Muscle of back (tissue), 11 donors: ENCODE results near the gene MOV10. TPM values are rescaled to one million over a fixed set of nuclear protein-coding genes. Genes with fewer than 3 reads are reported as not detected.

ENCODE experiments used
- DNase-seq, 3 donors: peaks; one replicate each; pipeline versions ENCODE4 v3.0.0 to v3.0.0-alpha.2; 2013
- polyA plus RNA-seq, 10 donors: library from polyadenylated mRNA; unstranded; fragments of 120-200 nt; gene quantifications; one replicate each; pipeline ENCODE4 v1.2.1, GENCODE V29; 2013; ENCODE audit not compliant: insufficient read length in 10 of 10

Gene MOV10
- polyA plus RNA-seq, 10 donors: 41.8 to 71.6 (median 49.8) TPM

DNA sequence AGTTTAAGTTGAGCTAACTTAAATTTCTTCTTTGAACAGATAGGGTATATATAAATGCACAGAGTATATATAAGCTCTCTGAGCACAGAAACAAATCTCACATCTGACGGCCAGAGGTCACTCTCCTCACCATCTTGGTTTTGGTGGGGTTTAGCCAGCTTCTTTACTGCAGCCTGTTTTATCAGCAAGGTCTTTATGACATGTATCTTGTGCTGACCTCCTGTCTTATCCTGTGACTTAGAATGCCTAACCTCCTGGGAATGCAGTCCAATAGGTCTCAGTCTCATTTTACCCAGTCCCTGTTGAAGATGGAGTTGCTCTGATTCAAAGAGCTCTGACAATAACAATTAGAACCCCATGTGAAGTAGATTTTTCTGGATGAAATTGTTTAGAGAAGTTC, 1.6 kb upstream of the MOV10 start:
- DNase-seq: no peak

DNA sequence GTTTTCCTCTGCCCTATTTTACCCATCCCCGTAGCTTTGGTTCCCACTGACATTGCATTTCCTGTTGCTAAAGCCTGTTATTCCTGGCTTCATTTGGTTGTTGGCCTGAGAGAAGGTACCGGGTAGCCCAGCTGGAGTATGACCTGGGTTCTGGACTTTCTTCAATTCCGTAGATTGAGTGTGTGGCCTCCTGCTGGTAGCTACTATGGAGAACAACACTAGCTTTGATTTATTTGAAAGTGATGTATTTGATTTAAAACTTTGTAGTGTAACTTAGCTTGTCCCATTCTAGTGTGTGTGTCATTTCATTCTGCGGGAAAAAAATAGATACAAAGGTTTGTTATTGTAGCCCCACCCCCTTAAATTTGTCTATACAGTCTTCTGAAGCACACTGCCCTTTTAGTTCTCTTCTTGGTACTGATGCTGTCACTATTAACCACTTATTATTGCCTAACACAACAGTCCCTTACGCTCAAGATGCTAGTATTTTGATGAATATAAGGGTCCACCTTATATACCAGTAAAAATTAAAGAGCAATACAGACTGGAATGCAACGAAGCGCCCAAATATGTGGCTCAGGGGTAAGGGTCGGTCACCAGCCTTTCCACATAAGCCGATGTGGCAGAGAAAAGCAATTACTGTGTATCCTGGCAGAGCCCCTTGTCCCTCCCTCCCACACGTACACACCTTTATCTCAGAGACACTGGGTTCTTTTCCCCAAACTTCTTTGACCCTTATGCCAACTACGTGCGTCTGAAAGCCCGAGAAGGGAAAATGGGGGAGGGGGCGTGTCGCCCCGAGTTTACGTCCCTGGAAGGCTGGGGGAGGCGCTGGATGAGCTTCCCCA, 643 bp upstream of the MOV10 start:
- DNase-seq: peak; percentile 30 to 73 (median 53)

DNA sequence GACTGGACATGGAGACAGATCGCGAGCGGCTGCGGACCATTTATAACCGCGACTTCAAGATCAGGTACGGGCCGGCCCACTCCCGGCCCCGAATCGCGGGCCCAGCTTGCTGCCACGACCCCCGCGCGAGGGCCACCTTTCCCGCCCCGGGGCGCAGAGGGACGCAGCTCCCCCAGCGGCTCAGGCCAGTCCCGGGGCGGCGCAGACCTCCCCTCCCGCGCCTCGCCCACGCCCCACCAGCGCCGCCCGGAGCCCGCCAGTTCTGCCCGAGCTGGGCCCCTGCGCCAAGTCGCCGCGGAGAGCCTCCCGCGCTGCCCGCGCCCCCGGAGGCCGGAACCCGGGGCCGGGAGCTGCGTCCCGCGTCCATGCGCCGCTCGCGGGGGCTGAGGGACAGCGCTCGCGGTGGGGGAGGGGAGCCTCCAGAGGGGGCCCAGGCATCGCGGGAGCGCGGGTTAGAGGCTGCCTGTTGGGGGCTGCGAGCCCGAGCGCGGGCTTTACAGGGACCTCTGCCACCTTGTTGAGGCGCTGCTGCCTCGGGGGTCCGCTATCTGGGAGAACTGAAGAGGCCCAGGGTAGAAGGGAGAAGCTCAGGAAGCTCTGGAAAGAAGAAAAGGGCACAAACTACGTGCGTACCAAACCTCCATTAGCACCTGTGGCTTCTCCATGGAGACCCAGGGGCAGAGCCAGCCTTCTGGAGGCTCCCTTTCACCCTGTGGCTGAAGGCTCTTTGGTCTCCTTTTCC, 698 bp downstream of the MOV10 start:
- DNase-seq: peak; percentile 33 to 84 (median 68)

DNA sequence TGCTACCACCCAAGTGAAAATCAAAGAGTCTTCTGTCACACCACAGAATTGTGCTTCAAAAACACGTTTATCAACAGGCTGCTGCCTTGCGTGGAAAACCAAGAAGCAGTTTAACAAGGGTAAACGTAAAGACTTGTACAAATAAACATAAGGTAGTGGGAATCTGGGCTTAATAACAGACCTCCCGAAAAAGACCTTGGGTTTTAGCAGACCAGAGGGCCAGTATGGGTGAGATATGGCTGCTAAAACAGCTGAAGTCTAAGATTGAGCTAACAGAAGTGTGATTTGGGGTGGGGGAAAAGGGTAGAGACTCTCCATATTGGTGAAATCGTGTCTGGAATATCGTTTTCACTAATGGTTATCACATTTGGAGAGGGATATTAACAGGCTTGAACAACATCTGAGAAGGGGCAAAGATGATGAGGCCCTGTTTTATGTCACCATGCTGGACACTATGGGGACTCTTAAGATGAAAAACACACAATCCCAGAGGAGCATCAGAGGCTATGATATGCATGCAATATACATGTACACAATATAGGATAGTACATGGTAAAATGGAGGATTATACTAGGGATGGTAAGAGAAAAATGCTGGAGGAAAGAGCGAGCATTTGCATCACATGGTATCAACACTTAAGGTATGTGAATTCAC, 1.4 kb downstream of the MOV10 start:
- no peak for DNase-seq

DNA sequence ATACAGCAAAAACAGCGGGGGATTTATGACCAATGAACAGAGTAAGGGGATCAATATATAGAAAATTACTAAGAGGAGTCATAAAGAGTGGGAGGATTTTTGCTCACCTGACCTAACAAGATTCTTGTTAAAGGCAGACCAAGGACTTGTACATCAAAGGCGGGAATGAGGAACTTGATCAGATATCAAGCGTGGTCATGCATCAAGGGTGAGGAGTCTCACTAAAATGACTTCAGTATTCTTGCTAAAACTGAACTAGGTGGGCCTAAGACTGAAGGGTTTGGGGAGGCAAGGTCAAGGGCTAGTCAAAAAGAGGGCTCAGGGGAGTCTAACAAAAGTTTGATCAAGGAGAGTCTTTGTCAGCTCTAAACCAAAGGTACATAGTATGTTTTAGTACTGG, 2.1 kb downstream of the MOV10 start:
- no peak for DNase-seq

DNA sequence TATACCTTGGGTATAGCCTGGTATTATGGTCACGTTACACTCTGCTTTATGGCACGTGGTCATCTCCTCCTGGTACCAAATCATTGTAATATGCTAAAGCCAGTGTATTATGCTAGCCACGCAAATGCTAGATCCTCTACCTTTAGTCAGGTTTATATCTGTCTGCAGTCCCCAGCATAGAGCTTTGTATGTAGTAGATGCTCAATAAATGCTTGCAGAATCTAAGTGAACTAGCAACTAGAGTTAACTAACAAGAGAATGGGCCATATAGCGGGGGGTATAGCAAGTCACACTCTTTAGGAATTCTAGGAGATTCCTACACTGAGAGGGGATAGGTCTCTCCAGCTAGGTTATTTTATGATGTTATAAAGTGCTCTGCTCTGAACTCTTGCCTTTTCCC, 3.0 kb downstream of the MOV10 start:
- DNase-seq: no peak

DNA sequence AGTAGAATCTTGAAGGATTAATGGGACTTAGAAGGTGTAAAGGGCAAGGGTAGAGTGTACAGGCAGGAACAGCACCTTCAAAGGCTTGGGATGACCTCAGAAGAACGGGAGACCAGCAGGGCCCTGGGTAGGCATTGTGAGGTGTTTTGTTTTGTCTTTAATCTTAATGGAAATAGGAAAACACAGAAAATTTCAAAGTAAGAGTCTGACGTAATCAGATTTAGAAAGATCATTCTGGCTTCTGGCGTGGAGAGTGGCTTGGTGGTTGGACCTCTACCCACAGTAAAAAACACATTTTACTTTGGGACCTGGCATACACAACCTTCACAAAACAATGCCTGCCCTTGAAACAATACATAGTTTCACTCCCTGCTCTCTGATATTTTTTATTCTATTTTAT, 4.1 kb downstream of the MOV10 start:
- no peak for DNase-seq

DNA sequence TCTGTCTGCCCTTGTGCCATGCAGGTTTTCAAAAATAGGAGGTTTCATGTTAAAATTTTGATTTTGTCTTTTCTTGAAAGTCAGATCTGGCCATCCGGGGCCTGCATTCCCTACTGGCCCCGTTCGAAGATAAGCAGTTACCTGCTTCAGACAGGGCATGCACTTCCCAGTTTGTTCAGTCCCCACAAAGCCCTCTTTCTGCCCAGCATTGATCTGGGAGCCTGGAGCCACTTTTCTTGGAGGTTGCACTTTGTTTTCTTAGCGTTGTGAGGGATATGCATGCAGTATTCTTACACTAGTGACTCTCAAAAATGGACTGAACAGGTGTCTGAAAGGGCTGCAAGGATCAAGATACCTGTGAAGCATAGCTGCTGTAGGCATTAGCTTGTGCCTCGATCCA, 11.5 kb downstream of the MOV10 start:
- DNase-seq: no peak

DNA sequence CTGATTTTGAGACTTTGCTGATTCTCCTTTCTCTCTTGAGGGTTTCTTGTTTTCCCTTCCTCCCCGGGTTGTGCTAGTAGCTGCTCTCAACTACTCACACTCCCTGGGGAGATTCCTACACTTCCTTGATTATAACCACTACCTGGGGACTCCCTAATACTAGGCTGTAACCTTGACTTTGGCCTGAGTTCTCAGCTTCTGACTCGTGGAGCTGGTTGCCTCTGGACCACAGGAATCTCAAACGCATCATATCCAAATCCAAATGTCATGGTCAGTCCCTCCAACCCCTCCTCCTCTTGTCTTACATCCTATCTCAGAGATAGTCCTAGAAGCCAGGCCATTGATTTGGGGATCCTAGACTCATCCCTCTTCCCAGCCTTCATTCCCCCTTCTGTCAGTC, 12.0 kb downstream of the MOV10 start:
- DNase-seq: no peak

DNA sequence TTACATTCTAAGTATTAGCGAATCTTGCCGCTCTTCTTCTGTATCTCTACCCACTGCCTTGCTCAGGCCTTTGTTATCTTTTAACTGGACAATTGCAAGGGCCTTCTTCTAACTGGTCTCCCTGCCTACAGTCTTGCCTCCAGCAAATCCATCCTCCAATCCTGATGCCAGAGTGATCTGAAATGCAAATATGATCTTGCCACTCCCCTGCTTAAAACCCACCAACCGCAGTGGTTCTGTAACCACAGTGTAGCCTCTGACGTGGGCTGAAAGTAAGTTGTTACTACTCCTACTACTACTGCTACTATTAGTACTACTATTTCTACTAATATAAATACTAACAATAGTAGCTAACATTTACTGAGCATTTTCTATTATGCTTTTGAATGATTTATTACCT, 12.4 kb downstream of the MOV10 start:
- no peak for DNase-seq

DNA sequence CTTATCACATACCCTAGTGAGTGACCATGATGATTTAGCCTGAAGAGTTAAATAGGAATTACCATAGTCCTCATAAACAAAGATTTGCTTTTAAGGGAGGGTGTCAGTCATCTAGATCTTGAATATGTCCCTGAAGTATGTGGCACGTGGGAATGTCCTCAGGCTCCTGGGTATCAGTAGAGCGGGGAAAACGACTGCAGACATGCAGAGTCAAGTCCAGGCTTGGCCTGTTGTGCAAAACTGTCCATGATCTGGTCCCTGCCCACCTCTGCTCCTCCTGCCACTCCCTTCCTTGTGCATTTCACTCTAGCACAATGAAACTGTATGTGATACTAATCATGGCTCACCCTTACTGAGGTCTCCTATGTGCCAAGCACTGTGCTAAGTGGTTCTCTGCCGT, 12.9 kb downstream of the MOV10 start:
- no peak for DNase-seq

DNA sequence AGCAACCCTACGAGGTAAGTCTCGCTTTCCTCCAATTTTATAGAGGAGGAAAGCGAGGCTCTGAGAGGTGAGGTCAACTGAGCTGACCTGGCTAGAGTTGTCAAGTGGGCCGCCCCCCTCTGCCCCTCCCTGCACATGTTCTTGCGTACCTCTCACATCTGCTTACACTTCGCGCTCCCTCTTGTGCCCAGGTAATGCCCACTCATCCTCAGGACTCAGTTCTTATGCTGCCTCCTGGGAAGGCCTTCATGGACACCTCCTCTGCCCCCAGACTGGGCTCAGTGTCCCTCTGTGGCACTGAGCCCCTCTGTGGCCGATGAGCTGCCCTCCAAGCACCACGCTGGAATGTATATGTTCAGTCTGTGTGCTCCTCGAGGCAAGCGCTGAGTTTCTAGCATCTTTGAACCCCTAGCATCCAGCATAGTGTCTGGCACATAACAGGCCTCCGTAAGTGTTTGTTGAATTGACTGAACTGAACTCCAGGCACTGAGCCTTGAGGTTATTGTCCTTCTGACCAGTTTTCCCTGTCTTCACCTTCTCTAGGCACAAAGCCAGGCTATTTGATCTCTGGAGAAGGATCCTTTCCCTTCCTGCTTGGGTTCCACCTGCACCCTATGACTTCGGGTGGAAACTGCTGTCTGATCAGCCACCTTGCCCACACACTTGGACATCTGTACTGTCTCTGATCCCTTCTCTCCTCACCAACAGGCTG, 13.5 kb downstream of the MOV10 start:
- no peak for DNase-seq

DNA sequence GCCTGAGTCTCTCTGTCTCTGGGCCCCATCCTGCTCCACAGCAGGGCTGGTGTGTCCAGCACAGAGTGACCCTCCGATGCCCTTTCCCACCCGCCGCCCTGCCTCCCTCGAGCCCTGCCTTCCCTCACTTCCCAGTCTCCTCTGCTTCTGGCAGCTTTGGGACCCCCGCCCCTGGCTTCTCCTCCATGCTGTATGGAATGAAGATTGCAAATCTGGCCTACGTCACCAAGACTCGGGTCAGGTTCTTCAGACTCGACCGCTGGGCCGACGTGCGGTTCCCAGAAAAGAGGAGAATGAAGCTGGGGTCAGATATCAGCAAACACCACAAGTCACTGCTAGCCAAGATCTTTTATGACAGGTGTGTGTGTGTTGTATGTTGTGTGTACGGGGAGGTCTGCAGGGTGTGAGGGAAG, 14.3 kb downstream of the MOV10 start:
- peak in 2 of 3 donors; percentile 72 to 88 for DNase-seq

DNA sequence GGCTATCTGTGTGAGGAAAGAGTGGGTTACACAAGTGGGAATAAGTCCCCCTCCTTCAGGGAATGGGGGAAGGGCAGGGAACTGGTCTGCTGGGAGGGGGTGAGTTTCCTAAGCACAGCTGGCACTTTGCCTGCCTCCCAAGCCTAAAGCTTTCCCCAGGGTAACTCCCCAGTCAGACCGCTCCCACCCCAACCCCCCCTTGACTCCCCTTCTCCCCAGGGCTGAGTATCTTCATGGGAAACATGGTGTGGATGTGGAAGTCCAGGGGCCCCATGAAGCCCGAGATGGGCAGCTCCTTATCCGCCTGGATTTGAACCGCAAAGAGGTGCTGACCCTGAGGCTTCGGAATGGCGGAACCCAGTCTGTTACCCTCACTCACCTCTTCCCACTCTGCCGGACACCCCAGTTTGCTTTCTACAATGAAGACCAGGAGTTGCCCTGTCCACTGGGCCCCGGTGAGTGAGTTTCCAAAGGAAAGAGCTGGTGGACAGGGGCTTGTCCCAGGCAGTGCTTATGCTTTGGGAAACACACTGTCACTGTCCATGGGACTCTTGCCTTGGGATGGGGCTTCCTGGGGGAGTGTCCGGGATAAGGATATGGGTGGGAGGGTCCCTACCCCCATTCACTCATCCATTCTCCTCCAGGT, 14.9 kb downstream of the MOV10 start:
- DNase-seq: no peak

DNA sequence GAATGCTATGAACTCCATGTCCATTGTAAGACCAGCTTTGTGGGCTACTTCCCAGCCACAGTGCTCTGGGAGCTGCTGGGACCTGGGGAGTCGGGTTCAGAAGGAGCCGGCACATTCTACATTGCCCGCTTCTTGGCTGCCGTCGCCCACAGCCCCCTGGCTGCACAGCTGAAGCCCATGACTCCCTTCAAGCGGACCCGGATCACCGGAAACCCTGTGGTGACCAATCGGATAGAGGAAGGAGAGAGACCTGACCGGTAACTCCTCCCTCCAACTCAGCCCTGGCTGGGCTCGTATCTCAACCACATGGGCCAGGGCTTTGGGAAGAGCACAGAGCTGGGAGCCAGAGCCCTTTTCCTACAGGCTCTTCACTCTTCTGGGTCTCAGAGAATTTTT, 15.4 kb downstream of the MOV10 start:
- no peak for DNase-seq

DNA sequence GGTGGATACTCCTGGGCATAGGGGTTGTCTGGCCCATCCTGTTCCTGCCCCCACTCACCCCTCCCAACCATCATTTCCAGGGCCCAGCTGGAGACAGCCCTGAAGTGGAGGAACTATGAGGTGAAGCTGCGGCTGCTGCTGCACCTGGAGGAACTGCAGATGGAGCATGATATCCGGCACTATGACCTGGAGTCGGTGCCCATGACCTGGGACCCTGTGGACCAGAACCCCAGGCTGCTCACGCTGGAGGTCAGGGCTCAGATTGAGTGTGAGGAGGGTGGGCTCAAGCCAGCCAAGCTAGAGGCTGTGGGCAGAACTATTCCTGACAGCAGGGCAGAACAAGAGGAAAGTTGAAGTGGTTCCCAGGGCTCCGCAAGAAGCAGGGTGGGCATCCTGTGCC, 18.2 kb downstream of the MOV10 start:
- no peak for DNase-seq

DNA sequence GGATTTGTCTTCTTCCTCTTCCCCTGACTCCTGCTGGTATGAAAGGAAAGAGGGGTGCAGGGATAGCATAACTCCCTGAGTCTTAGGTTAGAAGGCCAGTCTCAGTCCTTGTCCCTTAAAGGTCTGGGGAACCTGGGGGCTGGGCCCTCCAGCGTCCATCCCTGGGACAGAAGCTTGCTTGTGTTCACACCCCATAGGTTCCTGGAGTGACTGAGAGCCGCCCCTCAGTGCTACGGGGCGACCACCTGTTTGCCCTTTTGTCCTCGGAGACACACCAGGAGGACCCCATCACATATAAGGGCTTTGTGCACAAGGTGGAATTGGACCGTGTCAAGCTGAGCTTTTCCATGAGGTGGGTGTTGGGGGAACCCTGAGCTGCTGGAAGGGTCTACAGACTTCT, 19.4 kb downstream of the MOV10 start:
- DNase-seq: no peak

DNA sequence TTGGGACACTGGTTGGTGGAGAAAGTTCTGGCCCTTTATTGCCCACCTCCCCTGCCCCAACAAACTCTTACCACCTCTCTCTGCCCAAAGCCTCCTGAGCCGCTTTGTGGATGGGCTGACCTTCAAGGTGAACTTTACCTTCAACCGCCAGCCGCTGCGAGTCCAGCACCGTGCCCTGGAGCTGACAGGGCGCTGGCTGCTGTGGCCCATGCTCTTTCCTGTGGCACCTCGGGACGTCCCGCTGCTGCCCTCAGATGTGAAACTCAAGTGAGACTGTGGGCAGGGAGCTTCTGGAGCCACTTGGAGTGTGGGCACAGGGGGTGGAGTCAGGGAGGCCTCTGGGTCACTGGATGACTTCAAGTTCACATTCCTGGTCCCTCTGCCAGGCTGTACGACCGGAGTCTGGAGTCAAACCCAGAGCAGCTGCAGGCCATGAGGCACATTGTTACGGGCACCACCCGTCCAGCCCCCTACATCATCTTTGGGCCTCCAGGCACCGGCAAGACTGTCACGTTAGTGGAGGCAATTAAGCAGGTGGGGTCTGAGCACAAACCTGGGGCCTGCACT, 20.0 kb downstream of the MOV10 start:
- DNase-seq: no peak

DNA sequence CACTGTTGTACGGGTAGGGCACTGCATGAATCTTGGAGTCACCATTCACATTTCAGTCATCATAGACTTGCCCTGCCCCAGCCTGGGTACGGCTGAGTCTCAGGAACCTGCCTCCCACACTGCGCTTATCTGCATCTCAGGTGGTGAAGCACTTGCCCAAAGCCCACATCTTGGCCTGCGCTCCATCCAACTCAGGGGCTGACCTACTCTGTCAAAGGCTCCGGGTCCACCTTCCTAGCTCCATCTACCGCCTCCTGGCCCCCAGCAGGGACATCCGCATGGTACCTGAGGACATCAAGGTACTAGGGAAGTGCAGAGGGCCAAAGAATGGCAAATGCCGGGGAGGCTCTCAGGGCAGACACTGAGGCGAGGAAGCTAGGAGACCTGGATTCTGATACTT, 20.8 kb downstream of the MOV10 start:
- no peak for DNase-seq

DNA sequence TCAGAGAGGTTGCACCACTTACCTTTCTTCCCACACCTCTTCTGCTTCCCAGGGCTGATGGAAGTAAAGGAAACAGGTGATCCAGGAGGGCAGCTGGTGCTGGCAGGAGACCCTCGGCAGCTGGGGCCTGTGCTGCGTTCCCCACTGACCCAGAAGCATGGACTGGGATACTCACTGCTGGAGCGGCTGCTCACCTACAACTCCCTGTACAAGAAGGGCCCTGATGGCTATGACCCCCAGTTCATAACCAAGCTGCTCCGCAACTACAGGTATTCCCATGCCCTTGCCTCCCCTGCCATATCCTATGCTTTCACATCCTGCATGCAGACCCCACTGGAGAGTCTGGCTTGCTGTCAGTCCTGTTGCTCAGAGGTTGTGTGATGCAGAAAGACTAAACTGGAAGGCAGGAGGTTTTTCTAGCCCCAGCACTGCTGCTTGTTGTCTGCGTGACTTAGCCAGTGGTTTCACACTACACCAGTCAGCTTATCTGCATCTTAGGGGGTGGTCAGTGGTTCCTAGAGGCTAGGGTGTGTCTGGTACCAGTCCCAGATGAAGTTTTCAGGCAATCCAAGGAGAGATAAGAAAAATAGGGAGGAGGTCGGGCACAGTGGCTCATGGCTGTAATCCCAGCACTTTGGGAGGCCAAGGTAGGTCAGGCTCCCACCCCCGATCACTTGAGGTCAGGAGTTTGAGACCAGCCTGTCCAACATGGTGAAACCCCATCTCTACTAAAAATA, 22.3 kb downstream of the MOV10 start:
- no peak for DNase-seq

DNA sequence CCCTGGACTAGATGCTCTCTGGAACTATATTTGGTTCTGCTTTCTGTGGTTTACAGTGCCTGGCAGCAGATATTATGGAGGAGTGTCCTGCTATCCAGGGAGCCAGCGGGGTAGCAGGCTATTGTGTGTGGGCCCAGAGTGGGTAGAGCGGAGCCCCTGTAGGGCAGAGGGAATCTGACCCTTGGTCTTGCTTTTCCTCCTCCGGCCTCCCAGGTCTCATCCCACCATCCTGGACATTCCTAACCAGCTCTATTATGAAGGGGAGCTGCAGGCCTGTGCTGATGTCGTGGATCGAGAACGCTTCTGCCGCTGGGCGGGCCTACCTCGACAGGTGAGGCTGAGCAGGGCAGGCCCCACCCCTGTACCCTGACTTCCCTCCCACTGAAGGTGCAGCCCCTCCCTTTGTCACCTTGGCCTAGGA, 23.3 kb downstream of the MOV10 start:
- no peak for DNase-seq
